Liver (tissue), 3 donors: ENCODE results near the gene RCOR1.

Source experiments
- EGR1 ChIP-seq, 2 donors: IDR thresholded peaks; 2 replicates each; pipeline ENCODE4 v1.6.1; 2016 to 2018; ENCODE audit warnings: antibody characterized with exemption in 2 of 2, low read depth in 2 of 2
- GABPA ChIP-seq, 2 donors: IDR thresholded peaks in 1 of 2; conservative IDR thresholded peaks in 1 of 2; 2 replicates each; pipeline ENCODE4 v1.6.1; 2016; ENCODE audit warnings: antibody characterized with exemption in 2 of 2, mild to moderate bottlenecking in 1 of 2, moderate library complexity in 1 of 2
- JUND ChIP-seq, 2 donors: IDR thresholded peaks; 2 replicates each; pipeline ENCODE4 v1.6.1; 2016; ENCODE audit warnings: antibody characterized with exemption in 2 of 2
- RXRA ChIP-seq, 2 donors: IDR thresholded peaks; 2 replicates each; pipeline ENCODE4 v1.6.1; 2017 to 2018; ENCODE audit warnings: antibody characterized with exemption in 2 of 2, mild to moderate bottlenecking in 1 of 2
- SP1 ChIP-seq: IDR thresholded peaks from 2 replicates; pipeline ENCODE4 v1.6.1; 2018; ENCODE audit warnings: antibody characterized with exemption, mild to moderate bottlenecking
- TAF1 ChIP-seq: conservative IDR thresholded peaks from 2 replicates; pipeline ENCODE4 v1.6.1; 2016; ENCODE audit warnings: antibody characterized with exemption, mild to moderate bottlenecking
- YY1 ChIP-seq: IDR thresholded peaks from 2 replicates; pipeline ENCODE4 v1.6.1; 2016; ENCODE audit warnings: antibody characterized with exemption, mild to moderate bottlenecking
- TF ChIP-seq, protein P1 (sequence below): fragments of 150-350 bp; IDR thresholded peaks from 2 replicates; pipeline ENCODE4 v1.5.1; 2017; ENCODE audit warnings: improper control_type of control experiment, low read depth, low read length; ENCODE audit not compliant: missing input control
- TF ChIP-seq, protein P2 (sequence below): IDR thresholded peaks from 2 replicates; pipeline ENCODE4 v1.6.1; 2016; ENCODE audit warnings: antibody characterized with exemption, mild to moderate bottlenecking
- TF ChIP-seq, protein P3 (sequence below): IDR thresholded peaks from 2 replicates; pipeline ENCODE4 v1.6.1; 2016; ENCODE audit warnings: antibody characterized with exemption
- TF ChIP-seq, protein P4 (sequence below): IDR thresholded peaks from 2 replicates; pipeline ENCODE4 v1.6.1; 2016; ENCODE audit warnings: antibody characterized with exemption
- donor health status: healthy.
- donor health status: healthy.

DNA sequence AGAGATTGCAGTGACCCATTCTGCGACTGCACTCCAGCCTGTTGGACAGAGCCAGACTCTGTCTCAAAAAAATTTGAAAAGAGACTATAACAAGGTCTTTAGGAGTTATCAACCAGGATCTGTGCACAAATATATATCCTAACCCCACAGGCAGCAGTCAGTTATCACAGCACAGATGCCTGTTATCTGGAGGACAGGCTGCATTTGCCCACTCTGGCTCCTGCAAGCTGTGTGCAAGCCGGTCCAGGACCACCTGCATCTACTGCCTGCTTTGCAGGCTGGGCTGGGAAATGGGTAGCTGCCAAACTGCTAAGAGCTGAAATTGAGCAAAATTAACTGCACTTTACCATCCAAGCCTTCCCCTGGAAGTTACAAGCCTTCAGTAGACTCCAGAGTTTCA, 21.4 kb upstream of the RCOR1 start:
- TF ChIP-seq, protein P1, sequence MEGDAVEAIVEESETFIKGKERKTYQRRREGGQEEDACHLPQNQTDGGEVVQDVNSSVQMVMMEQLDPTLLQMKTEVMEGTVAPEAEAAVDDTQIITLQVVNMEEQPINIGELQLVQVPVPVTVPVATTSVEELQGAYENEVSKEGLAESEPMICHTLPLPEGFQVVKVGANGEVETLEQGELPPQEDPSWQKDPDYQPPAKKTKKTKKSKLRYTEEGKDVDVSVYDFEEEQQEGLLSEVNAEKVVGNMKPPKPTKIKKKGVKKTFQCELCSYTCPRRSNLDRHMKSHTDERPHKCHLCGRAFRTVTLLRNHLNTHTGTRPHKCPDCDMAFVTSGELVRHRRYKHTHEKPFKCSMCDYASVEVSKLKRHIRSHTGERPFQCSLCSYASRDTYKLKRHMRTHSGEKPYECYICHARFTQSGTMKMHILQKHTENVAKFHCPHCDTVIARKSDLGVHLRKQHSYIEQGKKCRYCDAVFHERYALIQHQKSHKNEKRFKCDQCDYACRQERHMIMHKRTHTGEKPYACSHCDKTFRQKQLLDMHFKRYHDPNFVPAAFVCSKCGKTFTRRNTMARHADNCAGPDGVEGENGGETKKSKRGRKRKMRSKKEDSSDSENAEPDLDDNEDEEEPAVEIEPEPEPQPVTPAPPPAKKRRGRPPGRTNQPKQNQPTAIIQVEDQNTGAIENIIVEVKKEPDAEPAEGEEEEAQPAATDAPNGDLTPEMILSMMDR, result no peak
- TF ChIP-seq RXRA (IDR thresholded peaks at IDR 0.05) (no peak), TAF1 (no peak), JUND (IDR thresholded peaks at IDR 0.05) (no peak), GABPA (IDR thresholded peaks at IDR 0.05 in 1 of 2, conservative IDR thresholded peaks at IDR 0.05 in 1 of 2) (no peak), EGR1 (IDR thresholded peaks at IDR 0.05; ENCODE audit: low read depth in 2 of 2) (no peak), SP1 (no peak), YY1 (no peak)
- TF ChIP-seq, protein P2, sequence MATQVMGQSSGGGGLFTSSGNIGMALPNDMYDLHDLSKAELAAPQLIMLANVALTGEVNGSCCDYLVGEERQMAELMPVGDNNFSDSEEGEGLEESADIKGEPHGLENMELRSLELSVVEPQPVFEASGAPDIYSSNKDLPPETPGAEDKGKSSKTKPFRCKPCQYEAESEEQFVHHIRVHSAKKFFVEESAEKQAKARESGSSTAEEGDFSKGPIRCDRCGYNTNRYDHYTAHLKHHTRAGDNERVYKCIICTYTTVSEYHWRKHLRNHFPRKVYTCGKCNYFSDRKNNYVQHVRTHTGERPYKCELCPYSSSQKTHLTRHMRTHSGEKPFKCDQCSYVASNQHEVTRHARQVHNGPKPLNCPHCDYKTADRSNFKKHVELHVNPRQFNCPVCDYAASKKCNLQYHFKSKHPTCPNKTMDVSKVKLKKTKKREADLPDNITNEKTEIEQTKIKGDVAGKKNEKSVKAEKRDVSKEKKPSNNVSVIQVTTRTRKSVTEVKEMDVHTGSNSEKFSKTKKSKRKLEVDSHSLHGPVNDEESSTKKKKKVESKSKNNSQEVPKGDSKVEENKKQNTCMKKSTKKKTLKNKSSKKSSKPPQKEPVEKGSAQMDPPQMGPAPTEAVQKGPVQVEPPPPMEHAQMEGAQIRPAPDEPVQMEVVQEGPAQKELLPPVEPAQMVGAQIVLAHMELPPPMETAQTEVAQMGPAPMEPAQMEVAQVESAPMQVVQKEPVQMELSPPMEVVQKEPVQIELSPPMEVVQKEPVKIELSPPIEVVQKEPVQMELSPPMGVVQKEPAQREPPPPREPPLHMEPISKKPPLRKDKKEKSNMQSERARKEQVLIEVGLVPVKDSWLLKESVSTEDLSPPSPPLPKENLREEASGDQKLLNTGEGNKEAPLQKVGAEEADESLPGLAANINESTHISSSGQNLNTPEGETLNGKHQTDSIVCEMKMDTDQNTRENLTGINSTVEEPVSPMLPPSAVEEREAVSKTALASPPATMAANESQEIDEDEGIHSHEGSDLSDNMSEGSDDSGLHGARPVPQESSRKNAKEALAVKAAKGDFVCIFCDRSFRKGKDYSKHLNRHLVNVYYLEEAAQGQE, result no peak
- TF ChIP-seq, protein P3, sequence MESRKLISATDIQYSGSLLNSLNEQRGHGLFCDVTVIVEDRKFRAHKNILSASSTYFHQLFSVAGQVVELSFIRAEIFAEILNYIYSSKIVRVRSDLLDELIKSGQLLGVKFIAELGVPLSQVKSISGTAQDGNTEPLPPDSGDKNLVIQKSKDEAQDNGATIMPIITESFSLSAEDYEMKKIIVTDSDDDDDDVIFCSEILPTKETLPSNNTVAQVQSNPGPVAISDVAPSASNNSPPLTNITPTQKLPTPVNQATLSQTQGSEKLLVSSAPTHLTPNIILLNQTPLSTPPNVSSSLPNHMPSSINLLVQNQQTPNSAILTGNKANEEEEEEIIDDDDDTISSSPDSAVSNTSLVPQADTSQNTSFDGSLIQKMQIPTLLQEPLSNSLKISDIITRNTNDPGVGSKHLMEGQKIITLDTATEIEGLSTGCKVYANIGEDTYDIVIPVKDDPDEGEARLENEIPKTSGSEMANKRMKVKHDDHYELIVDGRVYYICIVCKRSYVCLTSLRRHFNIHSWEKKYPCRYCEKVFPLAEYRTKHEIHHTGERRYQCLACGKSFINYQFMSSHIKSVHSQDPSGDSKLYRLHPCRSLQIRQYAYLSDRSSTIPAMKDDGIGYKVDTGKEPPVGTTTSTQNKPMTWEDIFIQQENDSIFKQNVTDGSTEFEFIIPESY, result no peak
- TF ChIP-seq, protein P4, sequence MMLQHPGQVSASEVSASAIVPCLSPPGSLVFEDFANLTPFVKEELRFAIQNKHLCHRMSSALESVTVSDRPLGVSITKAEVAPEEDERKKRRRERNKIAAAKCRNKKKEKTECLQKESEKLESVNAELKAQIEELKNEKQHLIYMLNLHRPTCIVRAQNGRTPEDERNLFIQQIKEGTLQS, result no peak
